H1 (cell line): ENCODE results near the gene WDR90. TPM values are rescaled to one million over a fixed set of nuclear protein-coding genes. Genes with fewer than 3 reads are reported as not detected.

Source experiments
- EZH2 ChIP-seq: fragments of 200-600 bp; sonication (generic); IDR thresholded peaks from 2 replicates; pipeline ENCODE4 v1.7.1; 2012; ENCODE audit warnings: low read depth, mild to moderate bottlenecking, moderate library complexity, low read length, inconsistent platforms; ENCODE audit not compliant: severe bottlenecking
- GTF2F1 ChIP-seq: IDR thresholded peaks from 2 replicates; pipeline ENCODE4 v1.6.1; 2012; ENCODE audit warnings: low read depth, low read length, improper control_type of control experiment, borderline replicate concordance
- SIRT6 ChIP-seq: IDR thresholded peaks from one replicate; pipeline ENCODE4 v1.7.1; 2012; ENCODE audit warnings: low read length, inconsistent platforms
- ZNF274 ChIP-seq: IDR thresholded peaks from 2 replicates; pipeline ENCODE4 v1.7.0; 2012; ENCODE audit warnings: low read length, borderline replicate concordance; ENCODE audit errors: extremely low read depth
- polyA plus RNA-seq, 7 experiments: library from polyadenylated mRNA; depleted of rRNA in 3 of 7; stranded (reverse) in 5 of 7; unstranded in 2 of 7; fragments of >200 nt in 5 of 7; fragments of 200-250 nt in 2 of 7; gene quantifications; 1 replicate in 5 of 7; 2 replicates in 1 of 7; 4 replicates in 1 of 7; pipeline versions ENCODE4 v1.2.1 to v1.2.3, GENCODE V29; 2011 to 2013; ENCODE audit warnings: missing spikeins in 2 of 7, mixed read lengths in 2 of 7
- total RNA-seq: library from RNA; stranded (reverse); fragmentation: NEBNext Ultra II Directional; extraction: Animal tissue kit (Norgen Biotek cat#: 25700); gene quantifications from 2 replicates; pipeline ENCODE4 v1.2.1, GENCODE V29; 2021
- TF ChIP-seq, protein P1 (sequence below): IDR thresholded peaks from 2 replicates; pipeline ENCODE4 v1.6.1; 2012; ENCODE audit warnings: low read length, inconsistent platforms

Gene WDR90
- total and polyA plus RNA-seq, 2 of the 8 experiments (the other 6 are each of a cell fraction or from before 2014, with no cell fraction given), result 24.0 to 47.2 TPM

DNA sequence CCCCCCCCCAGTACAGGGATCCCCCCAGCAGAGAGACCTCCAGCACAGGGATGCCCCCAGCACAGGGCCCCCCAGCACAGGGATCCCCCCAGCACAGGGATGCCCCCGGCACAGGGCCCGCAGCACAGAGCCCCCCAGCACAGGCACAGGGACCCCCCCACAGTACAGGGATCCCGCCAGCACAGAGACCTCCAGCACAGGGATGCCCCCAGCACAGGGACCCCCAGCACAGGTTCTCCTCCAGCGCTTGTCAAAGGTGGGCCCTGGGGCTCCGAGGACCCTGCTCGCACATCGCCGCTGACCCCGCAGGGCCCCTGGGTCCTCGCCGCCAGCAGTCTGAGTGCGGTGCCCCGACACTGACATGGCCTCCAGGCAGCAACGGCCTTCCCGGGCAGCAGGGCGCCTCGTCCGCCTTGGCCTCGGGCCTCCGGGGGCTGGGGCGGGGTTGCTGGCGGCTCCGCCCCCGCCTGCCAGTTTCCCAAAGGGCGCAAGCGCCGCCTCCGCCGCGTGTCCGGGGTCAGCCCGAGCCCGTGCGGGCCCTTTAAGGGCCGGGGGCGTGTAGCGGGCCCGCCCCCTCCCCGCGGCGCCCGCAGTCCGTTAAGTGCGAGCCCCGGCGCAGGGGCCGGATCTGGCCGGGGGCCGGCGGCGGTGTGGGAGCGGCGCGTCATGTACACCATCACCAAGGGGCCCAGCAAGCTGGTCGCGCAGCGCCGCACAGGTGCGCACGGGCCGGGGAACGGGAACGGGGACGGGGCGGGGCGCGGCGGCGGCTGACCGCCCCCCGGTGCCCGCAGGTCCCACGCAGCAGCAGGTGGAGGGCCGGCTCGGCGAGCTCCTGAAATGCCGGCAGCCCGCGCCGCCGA is 7.6 kb upstream of the WDR90 start, which contains the start of gene MCRIP2 (continued):
- TF ChIP-seq, protein P1, sequence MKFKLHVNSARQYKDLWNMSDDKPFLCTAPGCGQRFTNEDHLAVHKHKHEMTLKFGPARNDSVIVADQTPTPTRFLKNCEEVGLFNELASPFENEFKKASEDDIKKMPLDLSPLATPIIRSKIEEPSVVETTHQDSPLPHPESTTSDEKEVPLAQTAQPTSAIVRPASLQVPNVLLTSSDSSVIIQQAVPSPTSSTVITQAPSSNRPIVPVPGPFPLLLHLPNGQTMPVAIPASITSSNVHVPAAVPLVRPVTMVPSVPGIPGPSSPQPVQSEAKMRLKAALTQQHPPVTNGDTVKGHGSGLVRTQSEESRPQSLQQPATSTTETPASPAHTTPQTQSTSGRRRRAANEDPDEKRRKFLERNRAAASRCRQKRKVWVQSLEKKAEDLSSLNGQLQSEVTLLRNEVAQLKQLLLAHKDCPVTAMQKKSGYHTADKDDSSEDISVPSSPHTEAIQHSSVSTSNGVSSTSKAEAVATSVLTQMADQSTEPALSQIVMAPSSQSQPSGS, result no peak
- TF ChIP-seq SIRT6 (no peak), GTF2F1 (no peak), EZH2 (no peak), ZNF274 (no peak)
- TF ChIP-seq, all 59 proteins: peak for 14
